KOPT-K1 (cell line): ENCODE data around the gene ARIH1.
A peak's percentile ranks its signal among the peaks of the same experiment; 100 is the strongest.
"Not testable (repeated sequence)": the region's sequence is repeated elsewhere in the genome, so short reads cannot be mapped to it uniquely, and the experiment has no call there.

Source experiments
- H3K27ac ChIP-seq: fragments of 200-600 bp; sonication (generic); 2 replicates; pipeline ENCODE4 v1.5.1; 2016; ENCODE audit warnings: antibody characterized with exemption, mild to moderate bottlenecking, low read depth, low read length; ENCODE audit not compliant: poor library complexity, severe bottlenecking
- H3K36me3 ChIP-seq: fragments of 200-600 bp; sonication (generic); 2 replicates; pipeline ENCODE4 v1.5.1; 2017; ENCODE audit warnings: antibody characterized with exemption, mild to moderate bottlenecking, low read length, moderate library complexity; ENCODE audit not compliant: insufficient read depth
- H3K9me3 ChIP-seq: fragments of 200-600 bp; sonication (generic); 2 replicates; pipeline ENCODE4 v1.5.1; 2017; ENCODE audit warnings: antibody characterized with exemption, low read length, mild to moderate bottlenecking; ENCODE audit not compliant: insufficient read depth, poor library complexity, severe bottlenecking

ARIH1 gene

GRCh38 chr15:72474912-72475628 lies 940 bp downstream of the ARIH1 start:
- Histone ChIP-seq H3K36me3 (peaks cover 39% of the 10 kb centered on the region), H3K9me3 (no peaks in the 10 kb centered on the region), H3K27ac (peak overlapping the region; percentile 85)

DNA sequence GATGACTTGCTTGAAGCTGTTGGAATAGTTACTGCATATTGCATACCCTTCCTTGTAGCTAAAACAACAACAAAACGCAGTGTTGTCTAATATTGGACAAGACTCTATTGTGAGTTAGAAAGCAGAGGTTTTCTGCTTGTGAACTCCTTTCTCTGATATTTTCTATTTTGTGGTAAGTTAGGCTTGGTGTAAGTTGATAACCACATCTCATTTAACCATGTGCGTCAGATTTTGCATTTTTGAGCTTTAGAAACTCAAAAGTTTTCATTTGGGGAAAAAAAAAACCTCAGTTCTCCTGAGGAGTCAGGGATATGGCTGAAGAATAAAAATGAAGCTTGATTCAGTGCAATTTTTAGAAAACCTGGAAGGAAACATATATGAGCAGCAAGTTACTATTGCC lies 1.5 kb downstream of the ARIH1 start:
- peaks cover 45% of the 10 kb centered on the region for H3K36me3 ChIP-seq
- H3K9me3 ChIP-seq, result no peaks in the 10 kb centered on the region
- H3K27ac ChIP-seq, result peak overlapping the region; percentile 85

GRCh38 chr15:72476330-72476729 lies 2.2 kb downstream of the ARIH1 start:
- peaks cover 51% of the 10 kb centered on the region for H3K36me3 ChIP-seq
- not testable (repeated sequence) for H3K27ac ChIP-seq

GRCh38 chr15:72481015-72481659 lies 7.0 kb downstream of the ARIH1 start:
- Histone ChIP-seq H3K27ac (no peak overlapping the region), H3K36me3 (peaks cover 76% of the 10 kb centered on the region), H3K9me3 (no peaks in the 10 kb centered on the region)

More at GRCh38 chr15:72476330-72476729, 2.2 kb downstream of the ARIH1 start:
- H3K9me3 ChIP-seq, result not testable (repeated sequence)

- peaks cover 71% of the 10 kb centered on the region for H3K36me3 ChIP-seq
- no peaks in the 10 kb centered on the region for H3K9me3 ChIP-seq
- no peak overlapping the region for H3K27ac ChIP-seq
Measured at GRCh38 chr15:72482275-72482674, 8.1 kb downstream of the ARIH1 start.

GRCh38 chr15:72483279-72483678 lies 9.1 kb downstream of the ARIH1 start:
- Histone ChIP-seq H3K27ac (no peak overlapping the region), H3K9me3 (no peaks in the 10 kb centered on the region), H3K36me3 (peaks cover 63% of the 10 kb centered on the region)

- Histone ChIP-seq H3K36me3 (peaks cover 50% of the 10 kb centered on the region), H3K9me3 (no peaks in the 10 kb centered on the region), H3K27ac (no peak overlapping the region)
Measured at GRCh38 chr15:72486144-72486543, 12.0 kb downstream of the ARIH1 start.

DNA sequence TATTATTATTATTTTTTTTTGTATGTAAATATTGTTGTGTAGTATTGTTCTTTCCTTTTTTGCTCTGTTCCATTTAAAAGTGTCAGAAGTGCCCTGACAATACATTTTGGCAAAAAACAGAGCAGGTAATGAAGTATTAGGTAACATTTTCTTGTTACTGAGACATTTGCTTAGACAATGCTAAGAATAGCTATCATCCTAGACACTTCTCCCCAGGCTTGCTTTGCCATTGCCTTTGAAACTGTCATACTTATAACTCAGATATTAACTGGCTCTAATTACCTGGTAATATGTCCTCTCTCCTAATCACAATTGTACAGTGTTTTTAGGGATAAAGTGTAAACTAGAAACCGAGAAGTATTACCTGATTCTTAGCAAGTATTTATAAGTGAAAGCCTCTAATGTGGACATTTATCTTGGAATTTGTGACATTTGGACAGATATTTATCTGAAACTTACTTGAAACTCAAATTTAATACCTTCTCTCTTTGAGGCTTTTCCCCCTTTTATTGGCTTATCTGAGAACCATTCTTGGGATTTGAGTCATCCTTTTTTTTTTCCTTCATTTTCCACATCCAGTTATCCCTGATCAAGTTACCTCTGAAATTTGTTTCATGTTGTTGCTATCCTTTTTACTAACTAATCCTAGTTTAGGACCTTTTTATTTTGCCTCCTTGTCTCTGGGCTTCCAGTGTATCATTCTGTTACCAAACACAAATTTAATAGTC lies 13.1 kb downstream of the ARIH1 start:
- H3K36me3 ChIP-seq, result peaks cover 41% of the 10 kb centered on the region
- H3K27ac ChIP-seq, result no peak overlapping the region
- no peaks in the 10 kb centered on the region for H3K9me3 ChIP-seq

- Histone ChIP-seq H3K36me3 (peaks cover 33% of the 10 kb centered on the region), H3K27ac (no peak overlapping the region), H3K9me3 (no peaks in the 10 kb centered on the region)
Measured at GRCh38 chr15:72488558-72488957, 14.4 kb downstream of the ARIH1 start.

- Histone ChIP-seq H3K27ac (no peak overlapping the region), H3K9me3 (no peaks in the 10 kb centered on the region), H3K36me3 (peaks cover 33% of the 10 kb centered on the region)
Measured at GRCh38 chr15:72489943-72490554, 15.9 kb downstream of the ARIH1 start.

GRCh38 chr15:72491768-72492167 lies 17.6 kb downstream of the ARIH1 start:
- Histone ChIP-seq H3K9me3 (no peaks in the 10 kb centered on the region), H3K27ac (no peak overlapping the region), H3K36me3 (peaks cover 20% of the 10 kb centered on the region)

DNA sequence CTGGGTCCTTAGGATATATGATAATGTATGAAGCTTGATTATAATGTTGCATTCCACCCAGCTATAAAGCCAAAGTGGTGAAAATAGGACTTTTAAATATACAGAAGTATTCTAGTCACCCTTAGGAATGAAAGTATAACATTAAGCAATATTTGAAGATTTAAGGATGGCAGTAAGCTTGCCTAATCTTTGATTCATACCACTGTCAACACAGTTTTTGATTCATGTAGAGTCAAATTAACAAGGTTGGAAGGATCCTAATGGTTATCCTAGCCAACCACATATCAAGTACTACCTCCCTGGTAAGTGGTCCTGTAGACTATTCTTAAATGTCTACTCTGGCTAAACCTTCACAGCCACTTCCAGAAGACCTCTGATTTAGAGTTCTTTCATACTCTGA lies 18.6 kb downstream of the ARIH1 start:
- Histone ChIP-seq H3K9me3 (no peaks in the 10 kb centered on the region), H3K27ac (no peak overlapping the region), H3K36me3 (peaks cover 17% of the 10 kb centered on the region)

- Histone ChIP-seq H3K27ac (no peak overlapping the region), H3K9me3 (no peaks in the 10 kb centered on the region), H3K36me3 (peaks cover 15% of the 10 kb centered on the region)
Measured at GRCh38 chr15:72493220-72493619, 19.1 kb downstream of the ARIH1 start.

- Histone ChIP-seq H3K36me3 (peaks cover 6% of the 10 kb centered on the region), H3K27ac (no peak overlapping the region), H3K9me3 (no peaks in the 10 kb centered on the region)
Measured at GRCh38 chr15:72495007-72495406, 20.9 kb downstream of the ARIH1 start.

- Histone ChIP-seq H3K9me3 (no peaks in the 10 kb centered on the region), H3K27ac (no peak overlapping the region), H3K36me3 (peaks cover 7% of the 10 kb centered on the region)
Measured at GRCh38 chr15:72496783-72497182, 22.7 kb downstream of the ARIH1 start.
